ENCODE results near the gene NPAS3. TPM values are rescaled to one million over a fixed set of nuclear protein-coding genes. Genes with fewer than 3 reads are reported as not detected.

NPAS3 gene
- total RNA-seq, 1 experiment from 2014 or later, result 0.35 TPM

GRCh38 chr14:33348510-33348909 is 409.8 kb downstream of the NPAS3 start:
- Mint-ChIP-seq H3K4me3 (ENCODE audit: unreplicated experiment) (no peak overlapping the region), H3K27ac (ENCODE audit: low read depth, unreplicated experiment) (no peak overlapping the region), H3K36me3 (ENCODE audit: insufficient read depth, unreplicated experiment) (no peaks in the 10 kb centered on the region), H3K9me3 (ENCODE audit: unreplicated experiment) (no peaks in the 10 kb centered on the region), H3K27me3 (ENCODE audit: insufficient read depth, unreplicated experiment) (no peaks in the 10 kb centered on the region), H3K4me1 (ENCODE audit: insufficient read depth, unreplicated experiment) (no peaks in the 10 kb centered on the region)
- CTCF ChIA-PET, result no interaction called here
- no TSS peak for BruUV-seq (replicated peaks)
- no peak for TF ChIP-seq CTCF (IDR thresholded peaks at IDR 0.05; ENCODE audit: unreplicated experiment)
- no peak for DNase-seq (ENCODE audit: unreplicated experiment)
- intact Hi-C loops (cut with micrococcal nuclease), result no loop called here
- POLR2A ChIA-PET, result no interaction called here

- ChIA-PET POLR2A (interaction anchor here (0.6 kb wide), 1 partner anchor 15 kb away, joined by 3 read pairs; no protein-coding TSS in a partner anchor), CTCF (interaction anchor here (0.7 to 0.8 kb wide), 2 partner anchors 762 to 924 kb away, joined by 3 to 4 read pairs; no protein-coding TSS in a partner anchor)
- no peaks in the 10 kb centered on the region for H3K27me3 Mint-ChIP-seq (ENCODE audit: insufficient read depth, unreplicated experiment)
- TF ChIP-seq CTCF (IDR thresholded peaks at IDR 0.05; ENCODE audit: unreplicated experiment), result no peak
- H3K27ac Mint-ChIP-seq (ENCODE audit: low read depth, unreplicated experiment), result no peak overlapping the region
- BruUV-seq (replicated peaks), result no TSS peak
- H3K4me1 Mint-ChIP-seq (ENCODE audit: insufficient read depth, unreplicated experiment), result no peaks in the 10 kb centered on the region
- no peaks in the 10 kb centered on the region for H3K36me3 Mint-ChIP-seq (ENCODE audit: insufficient read depth, unreplicated experiment)
- H3K9me3 Mint-ChIP-seq (ENCODE audit: unreplicated experiment), result no peaks in the 10 kb centered on the region
- DNase-seq (ENCODE audit: unreplicated experiment), result no peak
- no peak overlapping the region for H3K4me3 Mint-ChIP-seq (ENCODE audit: unreplicated experiment)
- intact Hi-C loops (cut with micrococcal nuclease), result no loop called here
Measured at GRCh38 chr14:33349871-33350270, 411.2 kb downstream of the NPAS3 start.

DNA sequence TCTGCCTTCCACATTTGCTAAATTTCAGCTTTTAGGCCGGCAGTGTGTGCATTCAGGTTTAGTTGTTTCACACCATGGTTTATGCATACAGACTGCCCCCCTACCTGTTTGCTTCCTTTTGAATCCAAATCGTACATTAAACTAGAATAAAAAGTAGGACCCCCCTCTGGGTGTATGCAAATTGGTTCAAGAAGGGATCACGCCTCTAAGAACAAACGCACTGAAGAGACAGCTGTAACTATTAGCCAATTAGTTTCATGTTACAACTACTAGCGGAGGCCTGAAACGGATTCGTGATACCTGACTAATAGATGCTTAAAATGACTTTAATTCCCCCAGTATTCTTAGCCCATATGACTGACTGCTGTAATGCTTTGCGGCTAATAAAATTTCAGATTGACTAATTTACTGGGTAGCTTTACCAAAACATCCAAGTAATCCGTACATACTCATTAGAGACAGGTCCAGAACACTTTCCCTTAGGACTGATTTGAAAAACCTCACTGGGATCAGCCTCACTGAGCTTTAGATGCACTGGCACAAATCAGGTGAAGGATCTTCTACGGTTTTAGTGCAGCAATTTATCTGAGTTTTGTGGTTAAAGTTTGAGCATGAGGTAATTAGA is 411.8 kb downstream of the NPAS3 start:
- H3K27me3 Mint-ChIP-seq (ENCODE audit: insufficient read depth, unreplicated experiment), result no peaks in the 10 kb centered on the region
- no peak overlapping the region for H3K27ac Mint-ChIP-seq (ENCODE audit: low read depth, unreplicated experiment)
- no peaks in the 10 kb centered on the region for H3K4me1 Mint-ChIP-seq (ENCODE audit: insufficient read depth, unreplicated experiment)
- H3K36me3 Mint-ChIP-seq (ENCODE audit: insufficient read depth, unreplicated experiment), result no peaks in the 10 kb centered on the region
- ChIA-PET POLR2A (no interaction called here), CTCF (no interaction called here)
- no peak overlapping the region for H3K4me3 Mint-ChIP-seq (ENCODE audit: unreplicated experiment)
- no peak for DNase-seq (ENCODE audit: unreplicated experiment)
- intact Hi-C loops (cut with micrococcal nuclease), result no loop called here
- H3K9me3 Mint-ChIP-seq (ENCODE audit: unreplicated experiment), result no peaks in the 10 kb centered on the region
- BruUV-seq (replicated peaks), result no TSS peak
- no peak for TF ChIP-seq CTCF (IDR thresholded peaks at IDR 0.05; ENCODE audit: unreplicated experiment)

DNA sequence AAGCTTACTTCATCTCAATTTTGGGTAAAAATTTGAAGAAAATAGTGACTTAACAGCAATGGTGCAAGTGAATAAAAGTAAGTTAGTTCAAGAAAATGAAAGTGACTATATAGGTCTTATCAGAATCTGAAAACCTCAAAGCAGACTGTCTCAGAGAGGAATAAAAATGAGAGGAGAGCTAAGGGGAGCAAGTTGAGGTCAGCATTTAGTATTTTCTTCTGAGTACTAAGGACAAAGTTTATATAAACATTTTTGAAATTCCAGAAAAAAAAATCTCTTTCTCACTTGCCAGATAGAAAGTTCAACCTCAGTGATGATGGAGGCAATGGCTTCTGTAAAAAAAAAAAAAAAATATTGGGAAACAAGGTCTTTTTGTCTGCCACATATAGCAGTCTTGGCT is 414.1 kb downstream of the NPAS3 start:
- intact Hi-C loops (cut with micrococcal nuclease), result no loop called here
- no TSS peak for BruUV-seq (replicated peaks)
- no peak for TF ChIP-seq CTCF (IDR thresholded peaks at IDR 0.05; ENCODE audit: unreplicated experiment)
- POLR2A ChIA-PET, result no interaction called here
- no peak for DNase-seq (ENCODE audit: unreplicated experiment)
- Mint-ChIP-seq H3K9me3 (ENCODE audit: unreplicated experiment) (no peaks in the 10 kb centered on the region), H3K27me3 (ENCODE audit: insufficient read depth, unreplicated experiment) (no peaks in the 10 kb centered on the region), H3K27ac (ENCODE audit: low read depth, unreplicated experiment) (no peak overlapping the region), H3K36me3 (ENCODE audit: insufficient read depth, unreplicated experiment) (no peaks in the 10 kb centered on the region), H3K4me1 (ENCODE audit: insufficient read depth, unreplicated experiment) (no peaks in the 10 kb centered on the region), H3K4me3 (ENCODE audit: unreplicated experiment) (no peak overlapping the region)
- CTCF ChIA-PET, result no interaction called here
